Uterus (tissue), 2 donors: Measurements from ENCODE around the gene CDK5.

Experiments used
- POLR2A ChIP-seq, 2 donors: fragments of 450-650 bp; IDR thresholded peaks; one replicate each; pipeline ENCODE4 v1.6.1; 2016; ENCODE audit warnings: antibody characterized with exemption in 2 of 2, mild to moderate bottlenecking in 1 of 2, moderate library complexity in 1 of 2
- TF ChIP-seq, protein P1 (sequence below), 4 experiments: fragments of 200-600 bp in 2 of 4; fragments of 450-650 bp in 2 of 4; sonication (generic) in 2 of 4; IDR thresholded peaks; one replicate each; pipeline ENCODE4 v1.5.1; 2016 to 2019; ENCODE audit warnings: antibody characterized with exemption in 4 of 4, mild to moderate bottlenecking in 2 of 4, moderate library complexity in 1 of 4

DNA sequence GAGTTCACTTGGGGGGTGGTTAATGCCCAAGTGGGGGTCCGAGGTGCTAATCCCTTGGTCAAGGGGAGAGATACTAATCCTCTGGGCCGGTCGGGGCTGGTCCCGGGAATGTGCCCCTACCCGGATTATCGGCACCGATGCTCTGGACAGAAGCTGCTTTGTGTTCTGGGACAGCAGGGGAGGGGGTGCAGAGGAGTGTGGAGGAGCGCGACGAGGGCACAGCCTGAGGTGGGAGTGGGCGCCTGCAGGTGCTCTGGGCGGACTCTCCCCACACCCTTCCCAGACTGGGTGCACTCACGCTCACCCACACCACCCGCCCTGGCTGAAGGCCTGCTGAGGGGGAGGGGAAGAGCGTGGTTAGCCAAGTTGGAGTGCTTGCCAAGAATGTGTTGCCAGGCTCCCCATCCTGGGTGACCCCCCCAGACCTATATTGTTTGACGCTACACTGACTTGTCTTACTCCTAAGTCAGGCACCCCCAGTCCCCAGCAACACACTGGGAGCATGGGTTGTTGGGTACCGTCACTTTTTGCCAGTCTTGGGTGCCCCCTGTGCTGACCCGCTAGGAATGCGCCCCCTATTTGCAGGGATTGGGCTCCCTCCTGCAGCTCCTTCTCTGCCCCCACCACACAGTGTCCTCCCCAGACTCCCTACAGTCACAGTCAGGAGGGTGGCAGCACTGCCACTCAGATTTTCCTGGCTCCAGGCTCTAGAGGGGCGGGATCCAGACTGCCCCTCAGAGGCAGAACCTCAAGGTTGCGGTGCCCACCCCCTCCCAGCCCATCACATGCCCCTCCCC is 2.9 kb upstream of the CDK5 start:
- no peak for TF ChIP-seq POLR2A (IDR thresholded peaks at IDR 0.05)
- TF ChIP-seq, protein P1, sequence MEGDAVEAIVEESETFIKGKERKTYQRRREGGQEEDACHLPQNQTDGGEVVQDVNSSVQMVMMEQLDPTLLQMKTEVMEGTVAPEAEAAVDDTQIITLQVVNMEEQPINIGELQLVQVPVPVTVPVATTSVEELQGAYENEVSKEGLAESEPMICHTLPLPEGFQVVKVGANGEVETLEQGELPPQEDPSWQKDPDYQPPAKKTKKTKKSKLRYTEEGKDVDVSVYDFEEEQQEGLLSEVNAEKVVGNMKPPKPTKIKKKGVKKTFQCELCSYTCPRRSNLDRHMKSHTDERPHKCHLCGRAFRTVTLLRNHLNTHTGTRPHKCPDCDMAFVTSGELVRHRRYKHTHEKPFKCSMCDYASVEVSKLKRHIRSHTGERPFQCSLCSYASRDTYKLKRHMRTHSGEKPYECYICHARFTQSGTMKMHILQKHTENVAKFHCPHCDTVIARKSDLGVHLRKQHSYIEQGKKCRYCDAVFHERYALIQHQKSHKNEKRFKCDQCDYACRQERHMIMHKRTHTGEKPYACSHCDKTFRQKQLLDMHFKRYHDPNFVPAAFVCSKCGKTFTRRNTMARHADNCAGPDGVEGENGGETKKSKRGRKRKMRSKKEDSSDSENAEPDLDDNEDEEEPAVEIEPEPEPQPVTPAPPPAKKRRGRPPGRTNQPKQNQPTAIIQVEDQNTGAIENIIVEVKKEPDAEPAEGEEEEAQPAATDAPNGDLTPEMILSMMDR (IDR thresholded peaks at IDR 0.05) = no peak
